SKM-1 treated with dmso at 0.1 percent for 144 hours (cell line): ENCODE results near the gene KCNG3.

Experiments used
- DNase-seq: peaks from one replicate; lab custom pipeline; 2025; ENCODE audit not compliant: unreplicated experiment; lab: John Stamatoyannopoulos, UW

The KCNG3 gene

GRCh38 chr2:42488297-42488696 is 5.5 kb downstream of the KCNG3 start:
- DNase-seq = no peak

DNA sequence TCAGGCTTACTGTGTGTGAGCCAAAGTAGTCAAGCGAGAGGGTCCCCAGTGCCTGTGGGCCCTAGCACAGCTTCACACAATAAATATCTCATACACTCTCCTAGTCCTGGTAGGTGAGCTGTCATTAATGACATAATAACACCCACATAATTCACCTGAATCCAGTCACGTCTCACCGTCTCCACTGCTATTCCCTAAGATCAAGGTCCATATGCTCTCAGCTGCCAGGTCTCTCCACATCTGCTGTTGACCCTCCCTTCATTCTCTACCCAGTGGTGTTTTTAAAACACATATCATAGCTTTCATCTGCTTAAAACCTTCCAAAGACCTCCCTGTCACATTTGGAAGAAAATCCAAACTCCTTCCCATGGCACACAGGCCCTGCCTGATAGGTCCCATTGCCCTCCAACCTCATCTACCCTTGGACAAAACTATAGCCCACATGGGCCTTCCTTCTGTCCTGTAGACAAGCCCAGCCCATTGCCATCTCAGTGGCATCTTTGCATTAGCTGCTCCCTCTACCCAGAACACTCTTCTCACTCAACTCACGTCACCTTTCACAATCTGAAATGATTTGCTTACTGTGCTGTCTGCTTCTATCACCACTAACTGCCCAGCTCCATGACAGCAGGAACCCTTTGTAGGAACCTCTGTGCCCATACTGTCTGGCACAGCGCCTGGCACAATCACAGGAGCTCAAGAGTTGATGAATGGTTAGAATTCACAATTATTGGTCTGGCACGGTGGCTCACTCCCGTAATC is 7.5 kb downstream of the KCNG3 start:
- DNase-seq = no peak

DNA sequence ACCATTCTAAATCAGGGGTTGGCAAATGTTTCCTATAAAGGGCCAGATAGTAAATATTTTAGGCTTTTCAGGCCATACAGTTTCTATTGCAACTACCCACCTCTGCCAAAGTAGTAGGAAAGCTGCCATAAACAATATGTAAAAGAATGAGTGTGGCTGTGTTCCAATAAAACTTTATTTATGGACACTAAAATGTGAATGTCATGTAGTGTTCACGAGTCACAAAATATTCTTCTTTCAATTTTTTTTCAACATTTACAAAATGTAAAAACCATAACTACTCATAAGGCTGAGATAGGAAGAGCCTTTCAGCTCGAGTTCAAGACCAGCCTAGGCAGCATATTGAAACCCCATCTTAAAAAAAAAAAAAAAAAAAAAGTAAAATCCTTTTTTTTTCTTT is 13.4 kb downstream of the KCNG3 start:
- no peak for DNase-seq

DNA sequence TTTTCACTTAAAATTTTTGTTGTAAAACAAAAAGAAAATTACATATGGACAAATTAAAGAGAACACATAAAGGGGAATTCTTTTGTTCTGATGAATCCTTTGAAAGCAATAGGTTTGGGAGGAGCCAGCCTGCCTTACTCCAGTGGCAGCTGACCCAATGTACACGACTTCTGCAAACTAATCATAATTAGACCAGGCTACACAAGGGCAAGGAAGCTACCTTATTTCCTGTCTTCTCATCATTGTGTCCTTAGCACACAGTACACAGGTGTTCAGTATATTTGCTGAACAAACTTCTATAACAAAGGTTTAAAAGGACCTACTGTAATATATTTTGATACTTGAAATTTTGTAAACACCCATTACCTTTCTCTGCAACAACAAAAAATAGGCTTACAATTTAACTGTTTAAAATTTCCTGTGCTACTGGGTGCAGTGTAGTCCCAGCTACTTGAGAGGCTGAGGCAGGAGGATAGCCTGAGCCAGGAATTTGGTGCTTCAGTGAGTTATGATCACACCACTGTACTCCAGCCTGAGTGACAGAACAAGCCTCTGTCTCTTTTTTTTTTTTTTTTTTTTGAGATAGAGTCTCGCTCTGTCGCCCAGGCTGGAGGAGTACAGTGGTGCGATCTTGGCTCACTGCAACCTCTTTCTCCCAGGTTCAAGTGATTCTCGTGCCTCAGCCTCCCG is 18.9 kb downstream of the KCNG3 start:
- DNase-seq = no peak

DNA sequence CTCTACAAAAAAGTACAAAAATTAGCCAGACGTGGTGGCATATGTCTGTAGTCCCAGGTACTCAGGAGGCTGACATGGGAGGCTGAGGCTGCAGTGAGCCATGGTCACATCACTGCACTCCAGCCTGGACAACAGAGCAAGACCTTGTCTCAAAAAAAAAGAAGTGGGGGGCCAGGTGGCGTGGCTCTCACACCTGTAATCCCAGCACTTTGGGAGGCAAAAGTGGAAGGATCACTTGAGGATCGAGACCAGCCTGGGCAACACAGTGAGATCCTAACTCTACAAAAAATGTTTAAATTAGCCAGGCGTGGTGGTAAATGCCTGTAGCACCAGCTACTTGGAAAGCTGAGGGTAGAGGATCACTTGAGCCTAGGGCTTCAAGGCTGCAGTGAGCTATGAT is 23.1 kb downstream of the KCNG3 start:
- DNase-seq = no peak

- DNase-seq = no peak
Measured at GRCh38 chr2:42464631-42465030, 29.2 kb downstream of the KCNG3 start.

DNA sequence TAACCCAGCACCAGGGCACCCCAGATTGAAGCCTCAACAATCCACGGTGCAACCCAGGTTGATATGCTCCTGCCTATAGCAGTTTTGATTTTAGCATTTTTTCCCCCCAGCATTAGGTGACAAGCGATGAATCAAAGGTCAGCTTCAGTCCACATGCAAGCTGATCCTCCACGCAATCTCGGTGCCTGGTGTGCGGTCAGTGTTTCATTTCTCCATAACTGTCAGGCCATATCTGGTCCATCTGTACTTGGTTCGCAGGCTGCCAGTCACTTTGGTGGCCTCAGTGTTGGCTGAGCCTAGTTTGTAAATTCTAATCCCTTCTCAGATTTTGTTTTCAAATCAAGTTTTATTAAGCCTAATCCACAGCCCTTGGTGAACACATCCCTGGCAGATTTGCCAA is 30.2 kb downstream of the KCNG3 start:
- no peak for DNase-seq

DNA sequence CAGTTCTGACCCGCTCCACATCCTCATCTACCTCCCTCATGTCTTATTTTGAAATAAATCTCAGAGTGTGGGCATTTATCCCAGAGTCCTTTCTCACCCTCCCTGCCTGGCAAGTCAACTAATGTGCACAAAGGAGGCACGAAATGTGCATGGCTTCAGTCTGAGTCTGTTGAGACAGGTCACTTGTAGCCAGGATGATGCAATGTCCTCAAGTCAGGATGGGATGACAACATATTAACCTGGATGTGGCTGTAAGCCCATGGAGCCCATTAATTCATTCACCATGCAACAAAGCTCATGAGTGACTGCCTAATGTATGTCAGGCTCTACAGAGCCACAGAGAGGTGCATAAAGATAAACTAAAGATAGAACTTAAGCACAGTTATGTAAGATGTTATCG is 34.5 kb downstream of the KCNG3 start:
- DNase-seq = no peak

DNA sequence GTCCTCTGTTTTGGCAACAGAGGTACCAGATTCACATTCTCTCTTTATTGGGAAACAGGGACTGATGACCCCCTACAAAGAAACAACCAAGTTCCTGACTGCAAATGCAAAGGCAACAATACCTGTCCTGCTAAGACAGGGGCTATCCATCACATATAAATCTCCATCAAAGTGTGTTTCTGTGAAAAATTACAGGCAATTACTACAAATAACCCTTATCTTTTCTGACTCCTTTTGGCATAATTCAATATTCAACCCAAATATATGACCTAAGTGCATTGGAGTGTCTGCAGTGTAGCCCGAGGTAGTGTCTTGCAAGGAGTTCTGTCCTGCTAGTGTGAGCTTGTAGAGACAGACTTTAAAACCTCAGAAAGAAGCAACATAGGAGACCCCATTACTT is 35.4 kb downstream of the KCNG3 start:
- DNase-seq = no peak

DNA sequence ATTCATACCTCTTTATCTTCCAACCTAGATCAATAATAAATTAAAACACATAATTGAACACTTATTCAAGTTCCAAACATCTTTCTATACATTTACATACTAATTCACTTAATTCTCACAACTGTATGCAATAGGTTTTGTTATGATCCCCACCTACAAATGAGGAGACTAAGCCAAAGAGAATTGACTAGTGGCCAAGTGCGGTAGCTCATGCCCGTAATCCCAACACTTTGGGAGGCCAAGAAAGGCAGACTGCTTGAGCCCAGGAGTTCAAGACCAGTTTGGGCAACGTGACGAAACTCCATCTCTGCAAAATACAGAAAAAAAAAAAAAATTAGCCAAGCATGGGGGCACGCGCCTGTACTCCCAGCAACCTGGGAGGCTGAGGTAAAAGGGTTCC is 36.8 kb downstream of the KCNG3 start:
- DNase-seq = no peak

DNA sequence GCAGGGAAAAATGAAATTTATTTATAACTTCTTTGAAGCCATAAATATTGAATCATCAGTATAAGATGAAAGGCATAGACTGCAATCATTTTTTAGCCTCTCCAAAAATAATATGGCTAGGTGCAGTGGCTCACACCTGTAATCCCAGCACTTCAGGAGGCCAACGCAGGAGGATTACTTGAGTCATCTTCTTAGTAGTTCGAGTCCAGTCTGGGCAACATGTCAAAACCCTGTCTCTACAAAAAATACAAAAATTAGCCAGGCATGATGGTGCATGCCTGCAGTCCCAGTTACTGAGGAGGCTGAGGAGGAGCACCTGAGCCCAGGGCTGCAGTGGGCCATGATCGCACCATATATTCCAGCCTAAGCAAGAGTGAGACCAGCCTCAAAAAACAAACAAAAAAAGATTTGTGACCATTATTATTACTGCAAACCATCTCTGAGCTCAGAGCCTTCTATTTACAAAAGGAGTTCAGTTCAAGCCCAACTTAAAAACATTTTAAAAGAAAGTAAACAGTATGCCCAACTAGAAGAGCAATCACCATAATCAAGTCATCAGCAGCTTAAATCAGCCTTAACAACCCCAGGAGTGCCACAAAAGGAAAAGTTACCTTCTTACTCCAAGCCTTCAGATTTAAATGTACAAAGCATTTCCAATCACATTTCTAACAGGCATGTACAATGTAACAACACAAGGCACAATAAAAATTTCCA is 37.5 kb downstream of the KCNG3 start:
- no peak for DNase-seq

- DNase-seq = no peak
Measured at GRCh38 chr2:42452545-42452944, 41.2 kb downstream of the KCNG3 start.

DNA sequence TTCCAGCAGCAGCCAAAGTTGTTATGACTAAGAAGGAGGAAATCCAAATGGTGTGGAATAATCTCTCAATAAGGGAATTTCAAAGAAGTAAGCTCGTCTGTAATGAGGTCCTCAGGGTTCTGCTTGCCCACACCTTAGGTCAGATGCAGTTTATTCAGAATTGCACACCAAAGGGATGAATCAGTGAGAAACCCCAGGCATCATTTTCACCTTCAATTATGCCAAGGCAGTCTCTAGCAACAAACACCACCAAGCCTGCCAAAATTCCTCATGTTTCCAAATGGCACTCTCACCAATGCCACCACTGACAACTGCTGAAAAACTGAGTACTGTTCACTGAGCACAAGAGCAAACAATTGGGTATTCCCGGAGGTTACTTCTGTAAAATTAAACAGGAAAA is 43.6 kb downstream of the KCNG3 start:
- no peak for DNase-seq

GRCh38 chr2:42449163-42450087 is 44.4 kb downstream of the KCNG3 start:
- no peak for DNase-seq

DNA sequence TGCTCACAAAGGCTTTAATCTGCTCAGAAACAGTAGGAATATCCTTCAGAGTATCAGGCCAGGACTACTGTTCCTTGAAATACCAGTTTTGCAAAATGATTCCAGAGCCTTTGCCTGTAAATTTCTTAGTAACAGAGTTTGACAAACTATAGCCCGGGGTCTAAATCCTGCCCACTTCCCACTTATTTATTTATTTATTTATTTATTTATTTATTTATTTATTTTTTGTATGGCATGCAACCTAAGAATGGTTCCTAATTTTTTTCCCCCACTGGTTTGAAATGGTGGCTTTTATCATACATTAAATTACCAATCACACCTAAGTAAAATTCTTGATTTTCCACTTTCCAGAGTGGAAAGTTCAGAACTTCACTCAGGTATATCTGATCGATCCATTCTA is 45.6 kb downstream of the KCNG3 start:
- no peak for DNase-seq

DNA sequence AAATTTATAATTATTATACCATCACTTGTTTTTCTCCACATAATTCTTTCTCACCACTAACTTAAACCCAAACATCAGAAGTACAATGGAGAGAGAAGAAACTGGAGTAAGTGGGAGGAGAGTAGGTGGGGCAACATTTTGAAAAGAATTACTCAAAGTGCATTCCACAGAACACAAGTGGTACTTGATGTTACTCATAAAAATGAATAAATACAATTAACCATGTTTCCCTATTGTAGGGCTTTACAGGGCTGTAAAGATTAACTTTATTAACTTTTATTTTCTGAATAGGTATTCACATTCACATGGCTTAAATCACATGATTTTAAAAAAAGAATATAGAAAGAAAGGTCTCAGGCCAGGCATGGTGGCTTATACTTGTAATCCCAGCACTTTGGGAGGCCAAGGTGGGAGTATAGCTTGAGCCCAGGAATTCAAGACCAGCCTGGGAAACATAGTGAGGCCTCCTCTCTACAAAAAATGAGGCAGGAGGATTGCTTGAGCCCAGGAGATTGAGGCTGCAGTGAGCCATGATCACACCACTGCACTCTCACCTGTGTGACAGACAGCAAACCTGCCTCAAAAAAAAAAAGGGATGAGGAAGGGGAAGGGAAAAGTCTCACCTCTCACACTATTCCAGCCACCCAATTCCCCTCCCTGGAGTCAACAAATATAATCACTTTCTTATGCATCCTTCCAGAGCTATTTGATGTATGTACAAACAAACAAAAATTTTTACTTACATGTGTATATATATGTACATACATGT is 47.1 kb downstream of the KCNG3 start:
- no peak for DNase-seq

DNA sequence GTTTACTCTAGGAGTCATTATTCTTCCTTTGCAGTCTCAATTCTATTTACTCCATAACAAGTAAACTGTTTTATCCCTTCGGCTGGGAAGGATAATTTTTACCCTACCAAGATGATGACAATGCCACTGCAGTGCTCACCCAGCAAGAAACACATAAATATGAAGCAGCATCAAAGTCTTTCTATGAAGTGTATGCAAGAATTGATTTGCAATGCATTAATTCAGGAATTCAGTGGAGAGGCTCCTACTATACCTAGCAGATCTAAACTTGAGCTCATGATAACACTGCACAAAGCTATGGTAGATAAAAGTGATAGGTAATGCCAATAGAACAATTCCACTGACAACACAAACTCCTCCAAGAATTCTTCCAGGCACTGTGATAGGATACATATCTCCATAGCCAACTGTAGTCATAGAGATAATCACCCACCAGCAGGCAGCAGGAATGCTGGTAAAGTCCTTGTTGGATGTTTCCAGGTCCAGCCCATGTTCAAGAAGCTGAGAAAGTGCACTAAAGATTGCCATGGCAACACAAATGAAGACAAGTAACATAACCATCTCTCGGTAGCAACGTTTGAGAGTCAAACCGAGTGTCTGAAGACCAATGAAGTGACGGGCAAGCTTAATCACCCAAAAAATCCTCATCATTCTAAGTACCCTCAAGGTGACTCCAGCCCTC is 49.9 kb downstream of the KCNG3 start:
- DNase-seq = no peak

DNA sequence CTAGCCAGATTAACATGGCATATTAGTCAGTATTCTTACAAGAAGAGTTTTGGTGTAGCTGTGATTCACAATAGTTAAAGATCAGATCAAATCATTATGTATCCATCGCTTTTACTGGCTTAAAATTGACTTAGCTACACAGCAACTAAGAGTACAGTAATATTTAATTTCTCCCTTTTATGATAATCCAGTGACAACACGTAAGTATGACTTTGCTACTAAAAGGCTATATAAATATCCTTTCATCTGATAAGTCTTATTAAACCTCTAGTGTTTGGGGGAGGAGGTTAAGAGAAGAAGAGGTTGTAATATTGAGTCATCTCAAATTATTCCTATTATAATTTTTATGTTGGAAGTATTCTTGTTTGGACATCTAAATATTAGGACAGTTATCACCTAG is 51.0 kb downstream of the KCNG3 start:
- no peak for DNase-seq

DNA sequence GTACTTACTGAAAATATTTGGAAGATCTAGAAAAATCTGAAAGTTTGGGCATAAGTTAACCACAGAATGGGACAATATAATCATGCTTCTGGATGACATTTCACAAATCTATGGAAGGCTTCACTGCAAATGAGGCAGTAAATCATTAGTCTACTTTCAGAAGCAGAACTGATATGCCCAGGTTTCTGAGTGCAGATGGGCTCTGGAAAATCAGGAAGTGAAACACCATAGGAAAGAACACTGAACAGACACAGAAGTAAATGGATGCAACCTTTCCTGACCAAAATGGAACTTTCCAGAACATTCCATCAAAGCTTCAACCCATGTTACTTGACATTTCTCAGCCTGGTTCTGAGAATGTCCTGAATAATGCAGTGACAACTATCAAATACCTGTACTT is 55.1 kb downstream of the KCNG3 start:
- DNase-seq = peak; percentile 29

DNA sequence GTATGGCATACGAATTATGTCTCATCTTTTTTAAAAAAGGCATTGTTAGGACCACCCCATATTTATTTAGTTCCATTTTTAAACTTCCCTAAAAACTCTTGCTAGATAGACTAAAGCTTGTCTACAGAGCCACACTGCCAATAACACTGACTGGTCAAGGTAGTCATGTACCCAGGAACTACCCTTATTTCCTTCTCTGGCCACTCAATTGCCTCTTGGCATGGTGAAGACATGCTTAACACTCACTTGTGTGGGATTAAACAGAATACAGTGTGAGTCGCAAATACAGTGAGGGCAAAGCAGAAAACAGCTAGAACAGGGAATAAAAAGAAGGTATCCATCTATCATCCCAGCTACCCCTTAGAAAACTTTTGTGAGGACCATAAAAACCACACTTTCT is 57.4 kb downstream of the KCNG3 start:
- no peak for DNase-seq
